Keratinocyte (primary cell): ENCODE measurements around the gene DPH7. TPM values are rescaled to one million over a fixed set of nuclear protein-coding genes. Genes with fewer than 3 reads are reported as not detected.

Source experiments
- DNase-seq: peaks from one replicate; pipeline ENCODE4 v3.0.0-alpha.2; 2011; ENCODE audit warnings: low read depth, missing footprints, low spot score
- FAIRE-seq: peaks from 2 replicates; lab custom pipeline; 2011; peaks lifted over from hg19 to GRCh38; lab: Jason Lieb, UNC
- H2AFZ ChIP-seq: 2 replicates; pipeline ENCODE4 v1.6.0; 2012; ENCODE audit warnings: low read length, control low read depth, inconsistent platforms; ENCODE audit not compliant: control insufficient read depth
- H3K27ac ChIP-seq: 2 replicates; pipeline ENCODE4 v1.5.1; 2011; ENCODE audit warnings: low read length; ENCODE audit not compliant: control insufficient read depth, insufficient read depth
- H3K27me3 ChIP-seq: 3 replicates; pipeline ENCODE4 v1.6.0; 2011; ENCODE audit warnings: low read length; ENCODE audit not compliant: control insufficient read depth, insufficient read depth; ENCODE audit errors: extremely low read depth
- H3K36me3 ChIP-seq, 2 experiments: 2 replicates in 1 of 2; 3 replicates in 1 of 2; pipeline ENCODE4 v1.5.1; 2011; ENCODE audit warnings: low read length in 2 of 2, mild to moderate bottlenecking in 1 of 2; ENCODE audit not compliant: control insufficient read depth in 2 of 2, insufficient read depth in 2 of 2; ENCODE audit errors: extremely low read depth in 1 of 2
- H3K4me1 ChIP-seq: 3 replicates; pipeline ENCODE4 v1.5.1; 2011; ENCODE audit warnings: low read length; ENCODE audit not compliant: control insufficient read depth, insufficient read depth; ENCODE audit errors: extremely low read depth
- H3K4me2 ChIP-seq: 3 replicates; pipeline ENCODE4 v1.6.0; 2011; ENCODE audit warnings: low read depth, low read length; ENCODE audit not compliant: control insufficient read depth, insufficient read depth; ENCODE audit errors: extremely low read depth
- H3K4me3 ChIP-seq, 3 experiments: fragments of 200-600 bp in 1 of 3; sonication (generic) in 1 of 3; 2 replicates in 2 of 3; 3 replicates in 1 of 3; pipeline ENCODE4 v1.5.1; 2011 to 2016; ENCODE audit warnings: low read length in 3 of 3, mild to moderate bottlenecking in 3 of 3, control low read depth in 2 of 3, inconsistent platforms in 1 of 3, low read depth in 1 of 3, mixed read lengths in 1 of 3, mixed run types in 1 of 3, moderate library complexity in 1 of 3; ENCODE audit not compliant: control insufficient read depth in 2 of 3, insufficient read depth in 2 of 3; ENCODE audit errors: extremely low read depth in 1 of 3
- H3K79me2 ChIP-seq: 2 replicates; pipeline ENCODE4 v1.6.0; 2012; ENCODE audit warnings: low read length; ENCODE audit not compliant: control insufficient read depth, insufficient read depth
- H3K9ac ChIP-seq: 3 replicates; pipeline ENCODE4 v1.6.0; 2011; ENCODE audit warnings: low read length; ENCODE audit not compliant: control insufficient read depth, insufficient read depth; ENCODE audit errors: extremely low read depth
- H3K9me1 ChIP-seq: 3 replicates; pipeline ENCODE4 v1.6.0; 2011; ENCODE audit warnings: low read length; ENCODE audit not compliant: control insufficient read depth, insufficient read depth; ENCODE audit errors: extremely low read depth
- H3K9me3 ChIP-seq: 2 replicates; pipeline ENCODE4 v1.5.1; 2012; ENCODE audit warnings: low read depth, low read length; ENCODE audit not compliant: control insufficient read depth
- H4K20me1 ChIP-seq: 3 replicates; pipeline ENCODE4 v1.6.0; 2011; ENCODE audit warnings: low read length; ENCODE audit not compliant: control insufficient read depth, insufficient read depth; ENCODE audit errors: extremely low read depth
- CTCF ChIP-seq, 3 experiments: IDR thresholded peaks in 1 of 3; conservative IDR thresholded peaks in 1 of 3; optimal IDR thresholded peaks in 1 of 3; 2 replicates in 2 of 3; 3 replicates in 1 of 3; pipeline versions ENCODE3 to v1.5.1; 2011; ENCODE audit warnings: low read length in 3 of 3, mild to moderate bottlenecking in 3 of 3, moderate library complexity in 2 of 3, control low read depth in 1 of 3, inconsistent platforms in 1 of 3; ENCODE audit not compliant: insufficient read depth in 2 of 3; ENCODE audit errors: extremely low read depth in 1 of 3
- EZH2 ChIP-seq: IDR thresholded peaks from one replicate; pipeline ENCODE4 v1.6.1; 2012; ENCODE audit warnings: inconsistent platforms, mild to moderate bottlenecking, low read length, moderate library complexity
- dilution Hi-C: fragments of 300-500 bp; cut with MboI; formaldehyde crosslinking; loops from one replicate; pipeline ENCODE4 v1.7.0; 2020; ENCODE audit warnings: low sequenced_read_pairs; ENCODE audit not compliant: extremely low pct_ligation_motif_present
- polyA plus RNA-seq, 5 experiments: library from polyadenylated mRNA; depleted of rRNA in 3 of 5; stranded (reverse) in 3 of 5; stranded (forward) in 1 of 5; unstranded in 1 of 5; fragments of >200 nt; gene quantifications; 1 replicate in 1 of 5; 2 replicates in 3 of 5; 3 replicates in 1 of 5; pipeline versions ENCODE4 v1.2.1 to v1.2.3, GENCODE V29; 2011 to 2012; ENCODE audit warnings: missing spikeins in 2 of 5, low read depth in 1 of 5, low replicate concordance in 1 of 5

Gene DPH7
- polyA plus RNA-seq, 1 donor (not counting 4 experiments of a cell fraction or from before 2014, with no cell fraction given) = 25.3 TPM

DNA sequence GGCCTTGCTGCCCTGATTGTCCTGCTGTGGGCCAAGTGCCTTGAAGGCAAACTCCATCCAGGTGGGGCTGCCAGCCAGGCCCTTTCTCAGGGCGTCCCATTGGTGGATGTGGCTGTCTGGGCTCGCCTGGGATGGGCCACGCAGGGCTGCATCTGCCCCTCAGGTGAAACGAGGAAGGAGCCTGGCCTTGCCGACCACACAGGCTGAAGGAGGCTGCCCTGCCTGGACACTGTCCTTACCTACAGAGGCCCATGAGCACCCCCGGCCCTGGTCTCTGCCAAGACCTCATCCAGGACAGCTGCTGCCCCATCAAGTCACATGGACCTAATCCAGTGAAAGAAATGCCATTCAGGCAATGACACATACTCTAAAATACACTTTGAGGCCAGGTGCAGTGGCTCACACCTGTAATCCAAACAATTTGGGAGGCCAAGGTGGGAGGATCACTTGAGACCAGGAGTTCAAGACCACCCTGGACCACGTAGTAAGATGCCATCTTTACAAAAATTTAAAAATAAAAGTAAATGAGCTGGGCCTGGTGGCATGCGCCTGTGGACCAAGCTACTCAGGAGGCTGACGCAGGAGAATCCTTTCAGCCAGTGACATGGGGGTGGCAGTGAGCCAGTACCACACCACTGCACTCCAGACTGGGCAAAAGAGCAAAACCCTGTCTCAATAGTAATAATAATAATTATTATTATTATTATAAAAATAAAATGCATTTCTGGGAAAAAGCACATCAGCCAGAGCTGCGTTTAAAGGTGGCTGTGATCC, 62.4 kb downstream of the DPH7 start:
- no peaks in the 10 kb centered on the region for H3K27me3 ChIP-seq
- no peak overlapping the region for H3K9ac ChIP-seq
- no peaks in the 10 kb centered on the region for H3K79me2 ChIP-seq
- FAIRE-seq (no peak), DNase-seq (no peak)
- TF ChIP-seq EZH2 = no peak
- TF ChIP-seq CTCF (optimal IDR thresholded peaks at IDR 0.05 in 1 of 3, IDR thresholded peaks at IDR 0.05 in 1 of 3, conservative IDR thresholded peaks at IDR 0.05 in 1 of 3; ENCODE audit: extremely low read depth in 1 of 3, insufficient read depth in 2 of 3, low read length in 3 of 3) = no peak
- H3K4me2 ChIP-seq = no peak overlapping the region
- H3K9me1 ChIP-seq = peaks cover 2% of the 10 kb centered on the region
- no peaks in the 10 kb centered on the region for H3K36me3 ChIP-seq
- no peaks in the 10 kb centered on the region for H4K20me1 ChIP-seq
- H2AFZ ChIP-seq = no peak overlapping the region
- dilution Hi-C loops = no loop called here
- H3K9me3 ChIP-seq = no peaks in the 10 kb centered on the region
- no peak overlapping the region for H3K27ac ChIP-seq
- no peaks in the 10 kb centered on the region for H3K4me1 ChIP-seq
- no peak overlapping the region for H3K4me3 ChIP-seq

DNA sequence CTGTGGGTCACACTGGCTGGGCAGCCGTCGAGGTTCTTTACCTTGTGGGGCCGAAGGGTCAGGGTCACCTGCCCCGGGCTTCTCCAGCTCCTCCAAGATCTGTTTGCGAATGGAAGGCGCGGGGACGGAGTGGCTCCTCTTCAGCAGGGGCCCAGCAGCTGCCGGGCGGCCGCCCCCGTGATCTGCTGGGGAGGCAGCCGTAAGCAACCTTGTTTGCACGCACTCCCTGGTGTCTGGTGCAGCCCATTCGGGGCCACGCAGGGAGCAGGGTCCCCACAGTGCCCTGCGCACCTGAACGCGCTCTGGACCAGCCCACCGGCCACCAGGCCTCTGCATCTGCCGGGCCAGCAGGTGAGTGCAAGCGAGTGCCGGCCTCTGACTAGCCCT, 63.4 kb downstream of the DPH7 start:
- no peaks in the 10 kb centered on the region for H4K20me1 ChIP-seq
- no peak for DNase-seq
- H3K36me3 ChIP-seq = no peaks in the 10 kb centered on the region
- H3K4me1 ChIP-seq = no peaks in the 10 kb centered on the region
- no peaks in the 10 kb centered on the region for H3K79me2 ChIP-seq
- H3K4me3 ChIP-seq = no peak overlapping the region
- H3K27ac ChIP-seq = no peak overlapping the region
- H3K4me2 ChIP-seq = no peak overlapping the region
- H3K9me3 ChIP-seq = no peaks in the 10 kb centered on the region
- TF ChIP-seq CTCF (optimal IDR thresholded peaks at IDR 0.05 in 1 of 3, IDR thresholded peaks at IDR 0.05 in 1 of 3, conservative IDR thresholded peaks at IDR 0.05 in 1 of 3; ENCODE audit: extremely low read depth in 1 of 3, insufficient read depth in 2 of 3, low read length in 3 of 3) = no peak
- H3K27me3 ChIP-seq = no peaks in the 10 kb centered on the region
- no peak overlapping the region for H3K9ac ChIP-seq
- FAIRE-seq = no peak
- peaks cover 2% of the 10 kb centered on the region for H3K9me1 ChIP-seq
- H2AFZ ChIP-seq = no peak overlapping the region
- dilution Hi-C loops = no loop called here
